GM21381 (cell line): ENCODE results near the gene ADGRG7.
"Not testable (repeated sequence)": the region's sequence is repeated elsewhere in the genome, so short reads cannot be mapped to it uniquely, and the experiment has no call there.

Experiments used
- ATAC-seq: cut with Tn5 transposase; IDR thresholded peaks from one replicate; pipeline ENCODE4 v1.9.1; 2021; ENCODE audit warnings: mild to moderate bottlenecking, moderate library complexity; ENCODE audit not compliant: unreplicated experiment

ADGRG7 gene

GRCh38 chr3:100609305-100609704 lies at the start of gene ADGRG7:
Gene ADGRG7, plus strand, starts transcription at chr3:100609601. Its CDS starts 256 bp downstream, at chr3:100609857.
- ATAC-seq, result no peak

GRCh38 chr3:100560426-100560825 lies 49.0 kb upstream of the ADGRG7 start:
- no peak for ATAC-seq

- ATAC-seq, result no peak
These were observed 47.8 kb upstream of the ADGRG7 start for GRCh38 chr3:100561459-100562158.

GRCh38 chr3:100562224-100562857 lies 47.1 kb upstream of the ADGRG7 start:
- no peak for ATAC-seq

GRCh38 chr3:100563228-100563627 lies 46.2 kb upstream of the ADGRG7 start:
- ATAC-seq, result no peak

- ATAC-seq, result no peak
These were observed 45.7 kb upstream of the ADGRG7 start for GRCh38 chr3:100563652-100564211.

- ATAC-seq, result no peak
These were observed 38.6 kb upstream of the ADGRG7 start for GRCh38 chr3:100570811-100571210.

- ATAC-seq, result no peak
These were observed 34.9 kb upstream of the ADGRG7 start for GRCh38 chr3:100574536-100574935.

GRCh38 chr3:100575704-100576103 lies 33.7 kb upstream of the ADGRG7 start:
- ATAC-seq, result no peak

GRCh38 chr3:100577382-100578008 lies 31.9 kb upstream of the ADGRG7 start:
- ATAC-seq, result no peak

- no peak for ATAC-seq
These were observed 30.8 kb upstream of the ADGRG7 start for GRCh38 chr3:100578646-100579045.

- ATAC-seq, result no peak
These were observed 29.3 kb upstream of the ADGRG7 start for GRCh38 chr3:100580147-100580546.

- no peak for ATAC-seq
These were observed 27.8 kb upstream of the ADGRG7 start for GRCh38 chr3:100581650-100582049.

GRCh38 chr3:100582157-100582556 lies 27.2 kb upstream of the ADGRG7 start:
- ATAC-seq, result not testable (repeated sequence)

- no peak for ATAC-seq
These were observed 25.2 kb upstream of the ADGRG7 start for GRCh38 chr3:100584101-100584660.

- ATAC-seq, result no peak
These were observed 22.6 kb upstream of the ADGRG7 start for GRCh38 chr3:100586832-100587231.

- ATAC-seq, result no peak
These were observed 21.1 kb upstream of the ADGRG7 start for GRCh38 chr3:100588251-100588650.

- peak; percentile 85 for ATAC-seq
These were observed 19.1 kb upstream of the ADGRG7 start for GRCh38 chr3:100590114-100590839.

- ATAC-seq, result no peak
These were observed 18.6 kb upstream of the ADGRG7 start for GRCh38 chr3:100590840-100591147.

GRCh38 chr3:100591411-100591810 lies 18.0 kb upstream of the ADGRG7 start:
- no peak for ATAC-seq
